Measurements from ENCODE around the gene S100PBP. TPM values are rescaled to one million over a fixed set of nuclear protein-coding genes. Genes with fewer than 3 reads are reported as not detected.
"Not testable (repeated sequence)": the region's sequence is repeated elsewhere in the genome, so short reads cannot be mapped to it uniquely, and the experiment has no call there.

The S100PBP gene
- total RNA-seq, 1 donor from 2014 or later: 53.8 TPM

- no peak for DNase-seq (ENCODE audit: extremely low spot score, unreplicated experiment)
- Mint-ChIP-seq H3K4me3 (no peak overlapping the region), H3K9me3 (no peaks in the 10 kb centered on the region), H3K27me3 (no peaks in the 10 kb centered on the region), H3K4me1 (ENCODE audit: unreplicated experiment) (peaks cover 7% of the 10 kb centered on the region), H3K36me3 (peaks cover 33% of the 10 kb centered on the region), H3K27ac (no peak overlapping the region)
- TF ChIP-seq CTCF (conservative IDR thresholded peaks at IDR 0.05): no peak
Observed at GRCh38 chr1:32780005-32780404, 37.4 kb upstream of the S100PBP start.

GRCh38 chr1:32780628-32781234 lies 36.7 kb upstream of the S100PBP start:
- Mint-ChIP-seq H3K9me3 (no peaks in the 10 kb centered on the region), H3K27me3 (no peaks in the 10 kb centered on the region), H3K36me3 (peaks cover 32% of the 10 kb centered on the region), H3K27ac (no peak overlapping the region), H3K4me3 (no peak overlapping the region), H3K4me1 (ENCODE audit: unreplicated experiment) (peaks cover 4% of the 10 kb centered on the region)
- TF ChIP-seq CTCF (conservative IDR thresholded peaks at IDR 0.05): no peak
- no peak for DNase-seq (ENCODE audit: extremely low spot score, unreplicated experiment)

GRCh38 chr1:32782086-32782485 lies 35.4 kb upstream of the S100PBP start:
- no peaks in the 10 kb centered on the region for H3K4me1 Mint-ChIP-seq (ENCODE audit: unreplicated experiment)
- no peak overlapping the region for H3K4me3 Mint-ChIP-seq
- H3K27ac Mint-ChIP-seq: no peak overlapping the region
- H3K27me3 Mint-ChIP-seq: no peaks in the 10 kb centered on the region
- TF ChIP-seq CTCF (conservative IDR thresholded peaks at IDR 0.05): no peak
- H3K9me3 Mint-ChIP-seq: no peaks in the 10 kb centered on the region
- no peak for DNase-seq (ENCODE audit: extremely low spot score, unreplicated experiment)
- peaks cover 31% of the 10 kb centered on the region for H3K36me3 Mint-ChIP-seq

GRCh38 chr1:32783851-32784250 lies 33.6 kb upstream of the S100PBP start:
- H3K4me1 Mint-ChIP-seq (ENCODE audit: unreplicated experiment): no peaks in the 10 kb centered on the region
- TF ChIP-seq CTCF (conservative IDR thresholded peaks at IDR 0.05): no peak
- H3K36me3 Mint-ChIP-seq: peaks cover 24% of the 10 kb centered on the region
- no peak overlapping the region for H3K27ac Mint-ChIP-seq
- H3K9me3 Mint-ChIP-seq: no peaks in the 10 kb centered on the region
- no peak for DNase-seq (ENCODE audit: extremely low spot score, unreplicated experiment)
- no peaks in the 10 kb centered on the region for H3K27me3 Mint-ChIP-seq
- no peak overlapping the region for H3K4me3 Mint-ChIP-seq

GRCh38 chr1:32784817-32785216 lies 32.6 kb upstream of the S100PBP start:
- no peak overlapping the region for H3K4me3 Mint-ChIP-seq
- peaks cover 21% of the 10 kb centered on the region for H3K36me3 Mint-ChIP-seq
- no peaks in the 10 kb centered on the region for H3K4me1 Mint-ChIP-seq (ENCODE audit: unreplicated experiment)
- H3K9me3 Mint-ChIP-seq: no peaks in the 10 kb centered on the region
- DNase-seq (ENCODE audit: extremely low spot score, unreplicated experiment): no peak
- no peak for TF ChIP-seq CTCF (conservative IDR thresholded peaks at IDR 0.05)
- H3K27ac Mint-ChIP-seq: no peak overlapping the region
- no peaks in the 10 kb centered on the region for H3K27me3 Mint-ChIP-seq

GRCh38 chr1:32786856-32787255 lies 30.6 kb upstream of the S100PBP start:
- H3K27ac Mint-ChIP-seq: no peak overlapping the region
- no peak for DNase-seq (ENCODE audit: extremely low spot score, unreplicated experiment)
- H3K36me3 Mint-ChIP-seq: peaks cover 18% of the 10 kb centered on the region
- no peaks in the 10 kb centered on the region for H3K4me1 Mint-ChIP-seq (ENCODE audit: unreplicated experiment)
- no peaks in the 10 kb centered on the region for H3K9me3 Mint-ChIP-seq
- peak; percentile 71 for TF ChIP-seq CTCF (conservative IDR thresholded peaks at IDR 0.05)
- H3K4me3 Mint-ChIP-seq: no peak overlapping the region
- no peaks in the 10 kb centered on the region for H3K27me3 Mint-ChIP-seq

- DNase-seq (ENCODE audit: extremely low spot score, unreplicated experiment); H3K9me3 Mint-ChIP-seq; H3K27ac Mint-ChIP-seq; H3K4me3 Mint-ChIP-seq; H3K27me3 Mint-ChIP-seq; H3K4me1 Mint-ChIP-seq (ENCODE audit: unreplicated experiment): not testable (repeated sequence)
- H3K36me3 Mint-ChIP-seq: peaks cover 29% of the 10 kb centered on the region
Observed at GRCh38 chr1:32789356-32789755, 28.1 kb upstream of the S100PBP start.

Data from type B pancreatic cell (in vitro differentiated cells).